ENCODE measurements around the gene BBS7. TPM values are rescaled to one million over a fixed set of nuclear protein-coding genes. Genes with fewer than 3 reads are reported as not detected.

BBS7 gene
- polyA plus RNA-seq, 1 donor from 2014 or later, result 60.9 TPM

GRCh38 chr4:121794505-121795188, 75.6 kb downstream of the BBS7 start:
- TF ChIP-seq SMC3 (conservative IDR thresholded peaks at IDR 0.05; ENCODE audit: poor library complexity) (no peak), CTCF (IDR thresholded peaks at IDR 0.05; ENCODE audit: poor library complexity, severe bottlenecking) (no peak), EP300 (conservative IDR thresholded peaks at IDR 0.05; ENCODE audit: poor library complexity, severe bottlenecking) (no peak), TAF1 (IDR thresholded peaks at IDR 0.05; ENCODE audit: low read depth) (no peak), RAD21 (conservative IDR thresholded peaks at IDR 0.05) (no peak), REST (IDR thresholded peaks at IDR 0.05; ENCODE audit: borderline replicate concordance) (no peak), POLR2AphosphoS5 (IDR thresholded peaks at IDR 0.05) (no peak), EZH2 (IDR thresholded peaks at IDR 0.05; ENCODE audit: borderline replicate concordance, insufficient read depth, low read length, poor library complexity, severe bottlenecking) (no peak), MXI1 (conservative IDR thresholded peaks at IDR 0.05; ENCODE audit: poor library complexity, severe bottlenecking) (no peak)
- H3K4me2 ChIP-seq (ENCODE audit: low read length), result no peak overlapping the region

GRCh38 chr4:121792966-121793365, 77.3 kb downstream of the BBS7 start:
- H3K36me3 ChIP-seq (ENCODE audit: insufficient read depth, low read length), result no peaks in the 10 kb centered on the region
- H3K27ac ChIP-seq (ENCODE audit: low read length), result no peak overlapping the region
- H4K20me1 ChIP-seq (ENCODE audit: insufficient read depth), result no peaks in the 10 kb centered on the region
- TF ChIP-seq MXI1 (conservative IDR thresholded peaks at IDR 0.05; ENCODE audit: poor library complexity, severe bottlenecking) (no peak), CTCF (IDR thresholded peaks at IDR 0.05; ENCODE audit: poor library complexity, severe bottlenecking) (no peak), POLR2AphosphoS5 (IDR thresholded peaks at IDR 0.05) (no peak), TAF1 (IDR thresholded peaks at IDR 0.05; ENCODE audit: low read depth) (no peak), SMC3 (conservative IDR thresholded peaks at IDR 0.05; ENCODE audit: poor library complexity) (no peak)
- H3K4me3 ChIP-seq (ENCODE audit: low read length), result no peak overlapping the region
- no peaks in the 10 kb centered on the region for H3K9me2 ChIP-seq (ENCODE audit: insufficient read depth, low read length)
- no peaks in the 10 kb centered on the region for H3K27me3 ChIP-seq (ENCODE audit: insufficient read depth, low read depth, low read length)
- no peaks in the 10 kb centered on the region for H3F3A ChIP-seq (ENCODE audit: insufficient read depth, low read length, poor library complexity, severe bottlenecking)
- no peak overlapping the region for H3K4me2 ChIP-seq (ENCODE audit: low read length)
- H3K9ac ChIP-seq (ENCODE audit: low read length), result no peak overlapping the region
- H2AFZ ChIP-seq (ENCODE audit: low read depth, low read length), result no peak overlapping the region
- no peaks in the 10 kb centered on the region for H3K9me3 ChIP-seq (ENCODE audit: low read length)
- no peaks in the 10 kb centered on the region for H3K79me2 ChIP-seq (replicated peaks; ENCODE audit: insufficient read depth, low read length)

More at GRCh38 chr4:121794505-121795188, 75.6 kb downstream of the BBS7 start:
- Histone ChIP-seq H3K79me2 (replicated peaks; ENCODE audit: insufficient read depth, low read length) (no peaks in the 10 kb centered on the region), H3K9ac (ENCODE audit: low read length) (no peak overlapping the region), H4K20me1 (ENCODE audit: insufficient read depth) (no peaks in the 10 kb centered on the region), H3K4me3 (ENCODE audit: low read length) (no peak overlapping the region), H3K9me2 (ENCODE audit: insufficient read depth, low read length) (no peaks in the 10 kb centered on the region), H3K27me3 (ENCODE audit: insufficient read depth, low read depth, low read length) (no peaks in the 10 kb centered on the region), H3K36me3 (ENCODE audit: insufficient read depth, low read length) (no peaks in the 10 kb centered on the region), H3F3A (ENCODE audit: insufficient read depth, low read length, poor library complexity, severe bottlenecking) (no peaks in the 10 kb centered on the region), H3K27ac (ENCODE audit: low read length) (no peak overlapping the region), H3K9me3 (ENCODE audit: low read length) (no peaks in the 10 kb centered on the region), H2AFZ (ENCODE audit: low read depth, low read length) (no peak overlapping the region)

Data from neural cell (in vitro differentiated cells).